Hepatocyte (in vitro differentiated cells): ENCODE data around the gene KLLN.

Source experiments
- CTCF ChIP-seq: fragments of 200-600 bp; sonication (generic); IDR thresholded peaks from 2 replicates; pipeline ENCODE4 v1.5.1; 2016; ENCODE audit warnings: antibody characterized with exemption, mild to moderate bottlenecking; ENCODE audit not compliant: poor library complexity
- EZH2 ChIP-seq: fragments of 200-600 bp; sonication (generic); IDR thresholded peaks from 2 replicates; pipeline ENCODE4 v1.6.1; 2016; ENCODE audit warnings: antibody characterized with exemption, mild to moderate bottlenecking, borderline replicate concordance
- EZH2phosphoT487 ChIP-seq: fragments of 200-600 bp; sonication (generic); IDR thresholded peaks from one replicate; pipeline ENCODE4 v1.6.1; 2018; ENCODE audit warnings: antibody characterized with exemption, mild to moderate bottlenecking, low read depth, moderate library complexity; ENCODE audit not compliant: unreplicated experiment, severe bottlenecking

- TF ChIP-seq CTCF (no peak), EZH2 (no peak), EZH2phosphoT487 (no peak)
Observed at GRCh38 chr10:87896216-87896615, 32.9 kb upstream of the KLLN start.
